Pancreas (tissue), 10 donors: ENCODE data around the gene LRP1B. TPM values are rescaled to one million over a fixed set of nuclear protein-coding genes. Genes with fewer than 3 reads are reported as not detected.

Experiments used
- ATAC-seq, 4 donors: fragments of 200-7000 bp; cut with Tn5 transposase; one replicate each; pipeline versions ENCODE4 v1.8.0 to v1.9.1; 2020; ENCODE audit warnings: mild to moderate bottlenecking in 4 of 4, moderate library complexity in 4 of 4
- DNase-seq, 6 donors: peaks; one replicate each; pipeline ENCODE4 v3.0.0-alpha.2; 2020
- FAIRE-seq: peaks from 2 replicates; lab custom pipeline; 2012; peaks lifted over from hg19 to GRCh38; lab: Jason Lieb, UNC
- H3K27ac ChIP-seq, 4 donors: fragments of 200-600 bp; sonication (generic); 1 replicate in 3 of 4; 2 replicates in 1 of 4; pipeline versions ENCODE4 v1.5.0 to v1.8.0; 2020
- H3K27me3 ChIP-seq, 4 donors: fragments of 200-600 bp; one replicate each; pipeline ENCODE4 v1.8.0; 2021
- H3K36me3 ChIP-seq, 3 donors: fragments of 200-600 bp; sonication (generic) in 1 of 3; one replicate each; pipeline versions ENCODE4 v1.5.0 to v1.8.0; 2020 to 2021
- H3K4me1 ChIP-seq, 3 donors: fragments of 200-600 bp; one replicate each; pipeline ENCODE4 v1.8.0; 2021
- H3K4me3 ChIP-seq, 4 donors: fragments of 200-600 bp; sonication (generic) in 2 of 4; one replicate each; pipeline versions ENCODE4 v1.5.0 to v1.8.0; 2020 to 2021
- H3K9me3 ChIP-seq, 4 donors: fragments of 200-600 bp; one replicate each; pipeline ENCODE4 v1.8.0; 2021
- CTCF ChIP-seq, 4 donors: fragments of 200-600 bp; sonication (generic) in 3 of 4; IDR thresholded peaks; one replicate each; pipeline versions ENCODE4 v1.5.0 to v1.8.0; 2021; ENCODE audit warnings: antibody characterized with exemption in 4 of 4
- WGBS, 2 donors: extraction: QIAGEN DNeasy Blood & Tissue Kit; methylation state at CpG; one replicate each; pipeline ENCODE4 v1.1.7; 2013; 5-methylcytosine and 5-hydroxymethylcytosine counted together
- intact Hi-C, 3 donors: fragments of 100-400 bp; cut with DNase I; formaldehyde crosslinking; loops; one replicate each; pipeline versions ENCODE4 v1.11.1 to v1.14.2; 2022
- polyA plus RNA-seq, 2 donors: library from polyadenylated mRNA; stranded (reverse); fragments of 200-250 nt; gene quantifications; one replicate each; pipeline ENCODE4 v1.2.3, GENCODE V29; 2013
- total RNA-seq, 6 donors: library from RNA; stranded (reverse); fragmentation: NEBNext Ultra II Directional in 4 of 6; extraction: Animal tissue kit (Norgen Biotek cat#: 25700) in 4 of 6; gene quantifications; one replicate each; pipeline versions ENCODE4 v1.2.1 to v1.2.4, GENCODE V29; 2021 to 2023
- donor health status: healthy with polysubstance abuse.
- donor health status: DM: no; HTN: no; CAD: no; lungs with moderate emphysema.
- donor health status: DM: no; HTN: no; CAD: no.
- donor health status: control.
- donor health status: control.
- donor health status: Bipolar disorder and iron deficiency.
- donor health status: DM: yes; HTN: yes; CAD: no.
- donor health status: DM: no; HTN: no; CAD: no.
- donor health status: DM: no; HTN: no; CAD: no.
- donor health status: DM: yes; HTN: yes; CAD: no.

Gene LRP1B
- total and polyA plus RNA-seq, 8 donors, result 0.06 to 0.55 (median 0.25) TPM

DNA sequence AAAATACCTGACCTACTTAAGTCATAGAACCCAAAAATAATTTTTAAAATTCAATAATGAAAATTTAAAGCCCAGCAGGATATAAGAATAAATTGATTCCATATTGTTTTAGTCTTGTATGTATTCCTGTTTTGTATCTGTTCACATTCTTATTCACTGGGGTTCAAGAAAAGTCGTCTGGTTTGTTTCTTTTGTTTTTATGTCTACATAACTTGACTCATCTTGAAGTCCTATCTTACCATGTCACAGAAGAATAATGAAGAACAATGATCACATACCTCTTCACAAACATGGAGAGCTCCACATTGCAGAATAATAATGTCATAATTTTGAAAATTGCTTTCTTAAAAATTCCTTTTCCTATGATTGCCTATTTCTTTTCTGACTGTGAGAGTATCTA lies 43.4 kb upstream of the LRP1B start:
- WGBS, 2 donors, result 36 to 47% methylated on average over 1 of the region's 1 CpG
- TF ChIP-seq CTCF (IDR thresholded peaks at IDR 0.05), result no peak
- intact Hi-C loops, result no loop called here
- no peak for DNase-seq
- Histone ChIP-seq H3K36me3 (no peaks in the 10 kb centered on the region), H3K27me3 (no peaks in the 10 kb centered on the region), H3K27ac (no peak overlapping the region), H3K9me3 (no peaks in the 10 kb centered on the region), H3K4me1 (no peaks in the 10 kb centered on the region), H3K4me3 (no peak overlapping the region)
- FAIRE-seq, result no peak
- ATAC-seq, result no peak

DNA sequence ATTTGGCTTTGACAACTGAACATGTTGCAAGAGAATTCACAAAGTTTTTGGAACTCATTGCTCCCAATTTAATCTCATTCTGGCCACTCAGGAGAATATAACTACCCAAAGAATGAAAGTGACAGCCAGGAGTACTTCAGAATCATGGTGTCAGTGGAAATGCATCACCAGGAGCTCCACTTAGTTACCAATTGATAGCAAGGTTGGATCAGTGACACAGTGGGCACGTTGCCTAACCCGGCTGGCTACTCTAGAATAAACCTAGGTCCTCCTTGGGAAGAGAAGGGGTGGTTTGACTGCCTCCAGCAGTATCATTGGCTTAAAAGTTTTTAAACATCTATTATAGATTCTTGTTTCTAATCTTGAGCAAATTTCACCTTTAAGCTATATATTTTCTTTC lies 40.0 kb upstream of the LRP1B start:
- DNase-seq, result no peak
- TF ChIP-seq CTCF (IDR thresholded peaks at IDR 0.05), result no peak
- 36 to 52% methylated on average over 2 of the region's 2 CpGs for WGBS, 2 donors
- Histone ChIP-seq H3K9me3 (no peaks in the 10 kb centered on the region), H3K4me3 (no peak overlapping the region), H3K27me3 (no peaks in the 10 kb centered on the region), H3K27ac (no peak overlapping the region), H3K4me1 (no peaks in the 10 kb centered on the region), H3K36me3 (no peaks in the 10 kb centered on the region)
- ATAC-seq, result no peak
- FAIRE-seq, result no peak
- intact Hi-C loops, result no loop called here

- ATAC-seq (no peak), DNase-seq (no peak), FAIRE-seq (no peak)
- WGBS, 2 donors, result 19 to 23% methylated on average over 3 of the region's 3 CpGs
- Histone ChIP-seq H3K4me3 (no peak overlapping the region), H3K4me1 (no peaks in the 10 kb centered on the region), H3K27ac (no peak overlapping the region), H3K27me3 (no peaks in the 10 kb centered on the region), H3K9me3 (no peaks in the 10 kb centered on the region), H3K36me3 (no peaks in the 10 kb centered on the region)
- intact Hi-C loops, result no loop called here
- TF ChIP-seq CTCF (IDR thresholded peaks at IDR 0.05), result no peak
Measured at GRCh38 chr2:142165790-142166189, 35.0 kb upstream of the LRP1B start.

- intact Hi-C loops, result no loop called here
- Histone ChIP-seq H3K9me3 (no peaks in the 10 kb centered on the region), H3K36me3 (no peaks in the 10 kb centered on the region), H3K4me3 (no peak overlapping the region), H3K4me1 (no peaks in the 10 kb centered on the region), H3K27ac (no peak overlapping the region), H3K27me3 (peaks cover 0 to 9% (median 2%) of the 10 kb centered on the region in 4 donors)
- no peak for TF ChIP-seq CTCF (IDR thresholded peaks at IDR 0.05)
- ATAC-seq, result no peak
- FAIRE-seq, result no peak
- no peak for DNase-seq
- WGBS, 2 donors, result 49 to 67% methylated on average over 1 of the region's 1 CpG
Measured at GRCh38 chr2:142153601-142154000, 22.8 kb upstream of the LRP1B start.

- H3K4me3 ChIP-seq, result no peak overlapping the region
- DNase-seq, result no peak
- intact Hi-C loops, result no loop called here
- no peaks in the 10 kb centered on the region for H3K9me3 ChIP-seq
- no peaks in the 10 kb centered on the region for H3K4me1 ChIP-seq
- WGBS, 2 donors, result 47 to 60% methylated on average over 1 of the region's 1 CpG
- FAIRE-seq, result no peak
- ATAC-seq, result no peak
- no peak for TF ChIP-seq CTCF (IDR thresholded peaks at IDR 0.05)
- no peaks in the 10 kb centered on the region for H3K36me3 ChIP-seq
- H3K27me3 ChIP-seq, result peaks cover 0 to 4% (median 0%) of the 10 kb centered on the region in 4 donors
- H3K27ac ChIP-seq, result no peak overlapping the region
Measured at GRCh38 chr2:142150453-142150852, 19.6 kb upstream of the LRP1B start.
